HepG2 (cell line): ENCODE data around the gene MTHFD1L. TPM values are rescaled to one million over a fixed set of nuclear protein-coding genes. Genes with fewer than 3 reads are reported as not detected.

Experiments used
- CENPX ChIP-seq: sonication (generic); formaldehyde crosslinking; IDR thresholded peaks from 2 replicates; pipeline ENCODE4 v1.9.0; 2021; ENCODE audit warnings: mild to moderate bottlenecking, missing genetic modification reagents, moderate library complexity
- FOXA1 ChIP-seq, 2 experiments: fragments of 450-650 bp in 1 of 2; sonication (generic) in 1 of 2; formaldehyde crosslinking in 1 of 2; IDR thresholded peaks; 2 replicates each; pipeline versions ENCODE4 v1.4.0 to v1.6.1; 2016 to 2020; ENCODE audit warnings: missing genetic modification reagents in 1 of 2
- HOXD1 ChIP-seq: sonication (generic); formaldehyde crosslinking; IDR thresholded peaks from 2 replicates; pipeline ENCODE4 v1.5.0; 2020; ENCODE audit warnings: missing genetic modification reagents
- MYC ChIP-seq: sonication (generic); formaldehyde crosslinking; IDR thresholded peaks from 2 replicates; pipeline ENCODE4 v1.9.0; 2021; ENCODE audit warnings: missing genetic modification reagents, borderline replicate concordance
- ZKSCAN8 ChIP-seq: IDR thresholded peaks from 2 replicates; pipeline ENCODE4 v1.6.1; 2016; ENCODE audit warnings: borderline replicate concordance, missing genetic modification reagents, missing compliant biosample characterization
- ZNF558 ChIP-seq: sonication (generic); formaldehyde crosslinking; IDR thresholded peaks from 2 replicates; pipeline ENCODE4 v1.9.0; 2022; ENCODE audit warnings: mild to moderate bottlenecking, missing genetic modification reagents, borderline replicate concordance
- ZNF749 ChIP-seq: sonication (generic); formaldehyde crosslinking; IDR thresholded peaks from 2 replicates; pipeline ENCODE4 v1.8.0; 2022; ENCODE audit warnings: mild to moderate bottlenecking, missing genetic modification reagents, moderate library complexity, borderline replicate concordance
- ZNF850 ChIP-seq: sonication (generic); formaldehyde crosslinking; conservative IDR thresholded peaks from 2 replicates; pipeline ENCODE4 v1.9.0; 2021; ENCODE audit warnings: mild to moderate bottlenecking, missing genetic modification reagents
- polyA plus RNA-seq, 8 experiments: library from polyadenylated mRNA; depleted of rRNA in 3 of 8; stranded (reverse) in 7 of 8; unstranded in 1 of 8; fragments of >200 nt; fragmentation: Illumina TruSeq in 4 of 8; extraction: Trizol in 4 of 8; gene quantifications; 2 replicates each; pipeline versions ENCODE4 v1.2.1 to v1.2.3, GENCODE V29; 2011 to 2016; ENCODE audit warnings: low read depth in 4 of 8, missing spikeins in 1 of 8, mixed read lengths in 1 of 8; ENCODE audit not compliant: insufficient read depth in 1 of 8
- total RNA-seq, 5 experiments: library from RNA; depleted of rRNA; stranded (reverse); fragments of >200 nt; fragmentation: Illumina TruSeq; extraction: Trizol; gene quantifications; 2 replicates each; pipeline ENCODE4 v1.2.3, GENCODE V29; 2016; ENCODE audit warnings: low read depth in 1 of 5
- TF ChIP-seq, protein P1 (sequence below): sonication (generic); formaldehyde crosslinking; IDR thresholded peaks from 2 replicates; pipeline ENCODE4 v1.9.0; 2022; ENCODE audit warnings: missing genetic modification reagents, mild to moderate bottlenecking, borderline replicate concordance
- TF ChIP-seq, protein P2 (sequence below): sonication (generic); formaldehyde crosslinking; IDR thresholded peaks from 2 replicates; pipeline ENCODE4 v1.4.0; 2020; ENCODE audit warnings: mild to moderate bottlenecking, missing genetic modification reagents, borderline replicate concordance
- TF ChIP-seq, protein P3 (sequence below): sonication (generic); formaldehyde crosslinking; IDR thresholded peaks from 2 replicates; pipeline ENCODE4 v1.8.1; 2023; ENCODE audit warnings: mild to moderate bottlenecking, missing genetic modification reagents, borderline replicate concordance
- TF ChIP-seq, protein P4 (sequence below), 2 experiments: sonication (generic) in 1 of 2; formaldehyde crosslinking in 1 of 2; IDR thresholded peaks; 2 replicates each; pipeline versions ENCODE4 v1.5.1 to v1.6.1; 2011 to 2020; ENCODE audit warnings: borderline replicate concordance in 1 of 2, low read depth in 1 of 2, low read length in 1 of 2, mild to moderate bottlenecking in 1 of 2, missing genetic modification reagents in 1 of 2, moderate library complexity in 1 of 2
- TF ChIP-seq, protein P5 (sequence below): IDR thresholded peaks from 2 replicates; pipeline ENCODE4 v1.6.1; 2016; ENCODE audit warnings: missing biosample characterization, missing genetic modification reagents, low read depth
- TF ChIP-seq, protein P6 (sequence below): sonication (generic); formaldehyde crosslinking; IDR thresholded peaks from 2 replicates; pipeline ENCODE4 v1.4.0; 2020; ENCODE audit warnings: mild to moderate bottlenecking, missing genetic modification reagents

The MTHFD1L gene
- total and polyA plus RNA-seq, 2 of the 13 experiments (the other 11 are each of a cell fraction or from before 2014, with no cell fraction given), result 24.0 to 39.6 TPM

DNA sequence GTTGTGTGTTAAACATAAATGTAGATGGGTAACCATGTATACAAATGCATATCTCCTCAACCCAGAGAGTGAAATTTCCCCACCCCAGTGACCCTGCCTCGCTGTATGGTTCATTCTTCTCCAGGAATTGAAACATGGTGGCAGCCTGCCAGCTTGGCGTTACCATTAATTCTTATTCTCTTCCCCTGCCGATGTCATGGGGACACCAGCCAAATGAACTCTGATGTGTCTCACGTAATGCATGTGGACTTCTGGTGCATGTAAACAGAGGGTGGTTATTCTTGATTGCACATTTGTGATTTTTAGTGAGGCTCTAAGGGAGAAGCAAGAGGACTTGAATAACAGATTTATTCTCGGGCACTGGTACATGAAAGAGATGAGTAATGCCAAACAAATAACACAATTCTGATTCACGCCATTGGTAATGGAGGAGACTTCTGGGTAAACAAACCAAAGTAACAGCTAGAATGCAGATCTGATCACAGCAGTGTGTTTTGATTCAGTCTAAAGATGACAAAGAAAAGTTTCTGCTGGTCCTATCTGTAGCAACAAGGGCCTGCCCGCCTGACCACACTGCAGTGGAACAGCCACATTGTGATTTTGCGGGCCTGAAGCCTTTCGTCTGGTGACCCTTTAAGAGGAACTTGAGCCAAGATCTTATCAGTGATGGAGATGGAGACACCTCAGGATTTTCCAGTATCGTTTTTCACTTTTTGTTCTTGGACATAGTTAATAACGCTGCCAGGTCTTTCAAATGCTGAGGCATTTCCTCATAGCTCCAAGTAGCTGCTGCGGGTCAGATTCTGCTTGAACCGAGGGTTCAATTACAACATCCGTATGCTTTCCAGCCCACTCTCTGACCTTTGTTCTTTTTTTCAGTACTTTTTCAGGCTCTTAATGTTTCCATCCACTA lies 202.4 kb downstream of the MTHFD1L start (continued):
- TF ChIP-seq ZKSCAN8, result peak; percentile 93
- TF ChIP-seq, protein P1, sequence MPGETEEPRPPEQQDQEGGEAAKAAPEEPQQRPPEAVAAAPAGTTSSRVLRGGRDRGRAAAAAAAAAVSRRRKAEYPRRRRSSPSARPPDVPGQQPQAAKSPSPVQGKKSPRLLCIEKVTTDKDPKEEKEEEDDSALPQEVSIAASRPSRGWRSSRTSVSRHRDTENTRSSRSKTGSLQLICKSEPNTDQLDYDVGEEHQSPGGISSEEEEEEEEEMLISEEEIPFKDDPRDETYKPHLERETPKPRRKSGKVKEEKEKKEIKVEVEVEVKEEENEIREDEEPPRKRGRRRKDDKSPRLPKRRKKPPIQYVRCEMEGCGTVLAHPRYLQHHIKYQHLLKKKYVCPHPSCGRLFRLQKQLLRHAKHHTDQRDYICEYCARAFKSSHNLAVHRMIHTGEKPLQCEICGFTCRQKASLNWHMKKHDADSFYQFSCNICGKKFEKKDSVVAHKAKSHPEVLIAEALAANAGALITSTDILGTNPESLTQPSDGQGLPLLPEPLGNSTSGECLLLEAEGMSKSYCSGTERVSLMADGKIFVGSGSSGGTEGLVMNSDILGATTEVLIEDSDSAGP (CRISPR knock-in tag), result 0 out of 2 replicates have a peak, but pooled peaks have one; percentile 29
- TF ChIP-seq, protein P2, sequence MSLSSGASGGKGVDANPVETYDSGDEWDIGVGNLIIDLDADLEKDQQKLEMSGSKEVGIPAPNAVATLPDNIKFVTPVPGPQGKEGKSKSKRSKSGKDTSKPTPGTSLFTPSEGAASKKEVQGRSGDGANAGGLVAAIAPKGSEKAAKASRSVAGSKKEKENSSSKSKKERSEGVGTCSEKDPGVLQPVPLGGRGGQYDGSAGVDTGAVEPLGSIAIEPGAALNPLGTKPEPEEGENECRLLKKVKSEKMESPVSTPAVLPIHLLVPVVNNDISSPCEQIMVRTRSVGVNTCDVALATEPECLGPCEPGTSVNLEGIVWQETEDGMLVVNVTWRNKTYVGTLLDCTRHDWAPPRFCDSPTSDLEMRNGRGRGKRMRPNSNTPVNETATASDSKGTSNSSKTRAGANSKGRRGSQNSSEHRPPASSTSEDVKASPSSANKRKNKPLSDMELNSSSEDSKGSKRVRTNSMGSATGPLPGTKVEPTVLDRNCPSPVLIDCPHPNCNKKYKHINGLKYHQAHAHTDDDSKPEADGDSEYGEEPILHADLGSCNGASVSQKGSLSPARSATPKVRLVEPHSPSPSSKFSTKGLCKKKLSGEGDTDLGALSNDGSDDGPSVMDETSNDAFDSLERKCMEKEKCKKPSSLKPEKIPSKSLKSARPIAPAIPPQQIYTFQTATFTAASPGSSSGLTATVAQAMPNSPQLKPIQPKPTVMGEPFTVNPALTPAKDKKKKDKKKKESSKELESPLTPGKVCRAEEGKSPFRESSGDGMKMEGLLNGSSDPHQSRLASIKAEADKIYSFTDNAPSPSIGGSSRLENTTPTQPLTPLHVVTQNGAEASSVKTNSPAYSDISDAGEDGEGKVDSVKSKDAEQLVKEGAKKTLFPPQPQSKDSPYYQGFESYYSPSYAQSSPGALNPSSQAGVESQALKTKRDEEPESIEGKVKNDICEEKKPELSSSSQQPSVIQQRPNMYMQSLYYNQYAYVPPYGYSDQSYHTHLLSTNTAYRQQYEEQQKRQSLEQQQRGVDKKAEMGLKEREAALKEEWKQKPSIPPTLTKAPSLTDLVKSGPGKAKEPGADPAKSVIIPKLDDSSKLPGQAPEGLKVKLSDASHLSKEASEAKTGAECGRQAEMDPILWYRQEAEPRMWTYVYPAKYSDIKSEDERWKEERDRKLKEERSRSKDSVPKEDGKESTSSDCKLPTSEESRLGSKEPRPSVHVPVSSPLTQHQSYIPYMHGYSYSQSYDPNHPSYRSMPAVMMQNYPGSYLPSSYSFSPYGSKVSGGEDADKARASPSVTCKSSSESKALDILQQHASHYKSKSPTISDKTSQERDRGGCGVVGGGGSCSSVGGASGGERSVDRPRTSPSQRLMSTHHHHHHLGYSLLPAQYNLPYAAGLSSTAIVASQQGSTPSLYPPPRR, result peak; percentile 71
- TF ChIP-seq, protein P3, sequence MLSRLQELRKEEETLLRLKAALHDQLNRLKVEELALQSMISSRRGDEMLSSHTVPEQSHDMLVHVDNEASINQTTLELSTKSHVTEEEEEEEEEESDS (CRISPR knock-in tag), result peak; percentile 44; the same call in 1 of the 2 replicates
- TF ChIP-seq, protein P4, sequence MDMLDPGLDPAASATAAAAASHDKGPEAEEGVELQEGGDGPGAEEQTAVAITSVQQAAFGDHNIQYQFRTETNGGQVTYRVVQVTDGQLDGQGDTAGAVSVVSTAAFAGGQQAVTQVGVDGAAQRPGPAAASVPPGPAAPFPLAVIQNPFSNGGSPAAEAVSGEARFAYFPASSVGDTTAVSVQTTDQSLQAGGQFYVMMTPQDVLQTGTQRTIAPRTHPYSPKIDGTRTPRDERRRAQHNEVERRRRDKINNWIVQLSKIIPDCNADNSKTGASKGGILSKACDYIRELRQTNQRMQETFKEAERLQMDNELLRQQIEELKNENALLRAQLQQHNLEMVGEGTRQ (IDR thresholded peaks at IDR 0.05; ENCODE audit: low read depth, low read length), result no peak
- TF ChIP-seq, protein P4 (CRISPR knock-in tag; IDR thresholded peaks at IDR 0.05; ENCODE audit: borderline replicate concordance), result no peak
- no peak for TF ChIP-seq ZNF749 (CRISPR knock-in tag)
- no peak for TF ChIP-seq ZNF558 (CRISPR knock-in tag)
- no peak for TF ChIP-seq ZNF850 (CRISPR knock-in tag)
- no peak for TF ChIP-seq MYC (CRISPR knock-in tag)
- no peak for TF ChIP-seq CENPX
- no peak for TF ChIP-seq HOXD1
- TF ChIP-seq, protein P5, sequence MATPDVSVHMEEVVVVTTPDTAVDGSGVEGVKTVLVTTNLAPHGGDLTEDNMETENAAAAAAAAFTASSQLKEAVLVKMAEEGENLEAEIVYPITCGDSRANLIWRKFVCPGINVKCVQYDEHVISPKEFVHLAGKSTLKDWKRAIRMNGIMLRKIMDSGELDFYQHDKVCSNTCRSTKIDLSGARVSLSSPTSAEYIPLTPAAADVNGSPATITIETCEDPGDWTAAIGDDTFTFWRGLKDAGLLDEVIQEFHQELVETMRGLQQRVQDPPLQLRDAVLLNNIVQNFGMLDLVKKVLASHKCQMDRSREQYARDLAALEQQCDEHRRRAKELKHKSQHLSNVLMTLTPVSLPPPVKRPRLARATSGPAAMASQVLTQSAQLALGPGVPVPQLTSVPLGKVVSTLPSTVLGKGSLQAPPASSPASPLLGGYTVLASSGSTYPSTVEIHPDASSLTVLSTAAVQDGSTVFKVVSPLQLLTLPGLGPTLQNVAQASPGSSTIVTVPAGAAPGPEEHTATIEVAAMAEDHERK (CRISPR knock-in tag), result 0 out of 2 replicates have a peak, but pooled peaks have one; percentile 5
- TF ChIP-seq FOXA1 (IDR thresholded peaks at IDR 0.05), result peak; percentile 90
- peak; percentile 90 for TF ChIP-seq FOXA1 (CRISPR knock-in tag; IDR thresholded peaks at IDR 0.05)
- TF ChIP-seq, protein P6, sequence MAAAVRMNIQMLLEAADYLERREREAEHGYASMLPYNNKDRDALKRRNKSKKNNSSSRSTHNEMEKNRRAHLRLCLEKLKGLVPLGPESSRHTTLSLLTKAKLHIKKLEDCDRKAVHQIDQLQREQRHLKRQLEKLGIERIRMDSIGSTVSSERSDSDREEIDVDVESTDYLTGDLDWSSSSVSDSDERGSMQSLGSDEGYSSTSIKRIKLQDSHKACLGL (CRISPR knock-in tag), result no peak
